Keratinocyte (primary cell): ENCODE measurements around the gene LGALS16.
"Not testable (repeated sequence)": the region's sequence is repeated elsewhere in the genome, so short reads cannot be mapped to it uniquely, and the experiment has no call there.

Experiments used
- CTCF ChIP-seq, 3 experiments: IDR thresholded peaks in 1 of 3; conservative IDR thresholded peaks in 1 of 3; optimal IDR thresholded peaks in 1 of 3; 2 replicates in 2 of 3; 3 replicates in 1 of 3; pipeline versions ENCODE3 to v1.5.1; 2011; ENCODE audit warnings: low read length in 3 of 3, mild to moderate bottlenecking in 3 of 3, moderate library complexity in 2 of 3, control low read depth in 1 of 3, inconsistent platforms in 1 of 3; ENCODE audit not compliant: insufficient read depth in 2 of 3; ENCODE audit errors: extremely low read depth in 1 of 3
- EZH2 ChIP-seq: IDR thresholded peaks from one replicate; pipeline ENCODE4 v1.6.1; 2012; ENCODE audit warnings: inconsistent platforms, mild to moderate bottlenecking, low read length, moderate library complexity

- TF ChIP-seq CTCF (optimal IDR thresholded peaks at IDR 0.05 in 1 of 3, IDR thresholded peaks at IDR 0.05 in 1 of 3, conservative IDR thresholded peaks at IDR 0.05 in 1 of 3; ENCODE audit: extremely low read depth in 1 of 3, insufficient read depth in 2 of 3, low read length in 3 of 3); EZH2: not testable (repeated sequence)
Observed at GRCh38 chr19:39688637-39689036, 32.9 kb downstream of the LGALS16 start.
